Activated CD4-positive, alpha-beta T cell treated with anti-CD3 and anti-CD28 coated beads, Interleukin-2, amount 50 U/mL, for 16 hours (primary cell): ENCODE data around the gene NUDT6.

Experiments
- DNase-seq: peaks from one replicate; pipeline ENCODE4 v3.0.0-alpha.2; 2020

NUDT6 gene

GRCh38 chr4:122912810-122913575 is 9.4 kb downstream of the NUDT6 start:
- DNase-seq, result no peak

GRCh38 chr4:122911588-122911987 is 10.8 kb downstream of the NUDT6 start:
- DNase-seq, result no peak

- no peak for DNase-seq
These were observed 12.7 kb downstream of the NUDT6 start for GRCh38 chr4:122909683-122910082.

- no peak for DNase-seq
These were observed 14.2 kb downstream of the NUDT6 start for GRCh38 chr4:122908223-122908622.

GRCh38 chr4:122906859-122907305 is 15.5 kb downstream of the NUDT6 start:
- DNase-seq, result no peak

- DNase-seq, result no peak
These were observed 18.6 kb downstream of the NUDT6 start for GRCh38 chr4:122903766-122904288.

- DNase-seq, result no peak
These were observed 21.0 kb downstream of the NUDT6 start for GRCh38 chr4:122901247-122902010.

GRCh38 chr4:122900314-122900713 is 22.1 kb downstream of the NUDT6 start:
- DNase-seq, result no peak

- no peak for DNase-seq
These were observed 22.7 kb downstream of the NUDT6 start for GRCh38 chr4:122899682-122900081.

GRCh38 chr4:122898370-122899150 is 23.8 kb downstream of the NUDT6 start:
- no peak for DNase-seq

- DNase-seq, result no peak
These were observed 26.1 kb downstream of the NUDT6 start for GRCh38 chr4:122896270-122896669.

- DNase-seq, result no peak
These were observed 26.9 kb downstream of the NUDT6 start for GRCh38 chr4:122895336-122895995.

GRCh38 chr4:122894827-122895226 is 27.6 kb downstream of the NUDT6 start:
- no peak for DNase-seq

- DNase-seq, result no peak
These were observed 32.1 kb downstream of the NUDT6 start for GRCh38 chr4:122890147-122890795.

- no peak for DNase-seq
These were observed 32.7 kb downstream of the NUDT6 start for GRCh38 chr4:122889726-122890125.

GRCh38 chr4:122884499-122884898 is 37.9 kb downstream of the NUDT6 start:
- no peak for DNase-seq

- no peak for DNase-seq
These were observed 39.3 kb downstream of the NUDT6 start for GRCh38 chr4:122882857-122883735.

- DNase-seq, result no peak
These were observed 43.4 kb downstream of the NUDT6 start for GRCh38 chr4:122879001-122879400.

- no peak for DNase-seq
These were observed 45.9 kb downstream of the NUDT6 start for GRCh38 chr4:122876456-122876855.

- no peak for DNase-seq
These were observed 46.4 kb downstream of the NUDT6 start for GRCh38 chr4:122875949-122876348.
